HepG2 (cell line): Measurements from ENCODE around the gene ADAM8.

ENCODE experiments used
- BHLHE40 ChIP-seq: IDR thresholded peaks from 2 replicates; pipeline ENCODE4 v1.6.1; 2011; ENCODE audit warnings: low read length, improper control_type of control experiment
- CEBPZ ChIP-seq: IDR thresholded peaks from 2 replicates; pipeline ENCODE4 v1.6.1; 2012; ENCODE audit warnings: low read length, improper control_type of control experiment
- CREB1 ChIP-seq, 2 experiments: fragments of 450-650 bp in 1 of 2; IDR thresholded peaks; 2 replicates each; pipeline ENCODE4 v1.6.1; 2016 to 2017; ENCODE audit warnings: control low read depth in 1 of 2, mild to moderate bottlenecking in 1 of 2, missing compliant biosample characterization in 1 of 2, missing genetic modification characterization in 1 of 2
- CTCF ChIP-seq: sonication (generic); formaldehyde crosslinking; IDR thresholded peaks from 2 replicates; pipeline ENCODE4 v1.5.0; 2020; ENCODE audit warnings: mild to moderate bottlenecking, missing genetic modification reagents, moderate library complexity
- FOXK2 ChIP-seq: fragments of 450-650 bp; IDR thresholded peaks from 2 replicates; pipeline ENCODE4 v1.6.1; 2016
- HDAC2 ChIP-seq: sonication (generic); formaldehyde crosslinking; IDR thresholded peaks from 2 replicates; pipeline ENCODE4 v1.4.0; 2020; ENCODE audit warnings: missing genetic modification reagents
- IKZF1 ChIP-seq: fragments of 450-650 bp; IDR thresholded peaks from 2 replicates; pipeline ENCODE4 v1.7.1; 2016
- MAZ ChIP-seq, 2 experiments: sonication (generic) in 1 of 2; formaldehyde crosslinking in 1 of 2; IDR thresholded peaks; 2 replicates each; pipeline versions ENCODE4 v1.5.0 to v1.6.1; 2012 to 2020; ENCODE audit warnings: low read depth in 2 of 2, mild to moderate bottlenecking in 2 of 2, borderline replicate concordance in 1 of 2, improper control_type of control experiment in 1 of 2, low read length in 1 of 2, missing genetic modification reagents in 1 of 2, moderate library complexity in 1 of 2
- NCOA1 ChIP-seq: sonication (generic); formaldehyde crosslinking; IDR thresholded peaks from 2 replicates; pipeline ENCODE4 v1.9.0; 2021; ENCODE audit warnings: missing genetic modification reagents
- RFXAP ChIP-seq: sonication (generic); formaldehyde crosslinking; IDR thresholded peaks from 2 replicates; pipeline ENCODE4 v1.4.0; 2020; ENCODE audit warnings: missing genetic modification reagents, borderline replicate concordance
- SALL2 ChIP-seq: sonication (generic); formaldehyde crosslinking; IDR thresholded peaks from 2 replicates; pipeline ENCODE4 v1.8.1; 2023; ENCODE audit warnings: mild to moderate bottlenecking, missing genetic modification reagents, inconsistent platforms
- ZBTB1 ChIP-seq: sonication (generic); formaldehyde crosslinking; IDR thresholded peaks from 2 replicates; pipeline ENCODE4 v1.4.0; 2020; ENCODE audit warnings: missing genetic modification reagents, borderline replicate concordance
- ZNF143 ChIP-seq: sonication (generic); formaldehyde crosslinking; IDR thresholded peaks from 2 replicates; pipeline ENCODE4 v1.4.0; 2020; ENCODE audit warnings: missing genetic modification reagents
- ZNF713 ChIP-seq: sonication (generic); formaldehyde crosslinking; IDR thresholded peaks from 2 replicates; pipeline ENCODE4 v1.4.0; 2020; ENCODE audit warnings: mild to moderate bottlenecking, missing genetic modification reagents

- TF ChIP-seq CTCF (CRISPR knock-in tag) (no peak), NCOA1 (no peak), ZBTB1 (CRISPR knock-in tag) (no peak), BHLHE40 (no peak), IKZF1 (no peak), SALL2 (no peak), ZNF713 (no peak), CEBPZ (no peak), MAZ (IDR thresholded peaks at IDR 0.05; ENCODE audit: borderline replicate concordance, low read depth, low read length) (no peak), MAZ (CRISPR knock-in tag; IDR thresholded peaks at IDR 0.05; ENCODE audit: low read depth) (no peak), CREB1 (IDR thresholded peaks at IDR 0.05) (no peak), CREB1 (CRISPR knock-in tag; IDR thresholded peaks at IDR 0.05) (no peak), FOXK2 (no peak), HDAC2 (CRISPR knock-in tag) (no peak), ZNF143 (no peak), RFXAP (no peak)
Measured at GRCh38 chr10:133312769-133313145, 36.1 kb upstream of the ADAM8 start.
